ENCODE data around the gene TMEM201. TPM values are rescaled to one million over a fixed set of nuclear protein-coding genes. Genes with fewer than 3 reads are reported as not detected.

Gene TMEM201, protein sequence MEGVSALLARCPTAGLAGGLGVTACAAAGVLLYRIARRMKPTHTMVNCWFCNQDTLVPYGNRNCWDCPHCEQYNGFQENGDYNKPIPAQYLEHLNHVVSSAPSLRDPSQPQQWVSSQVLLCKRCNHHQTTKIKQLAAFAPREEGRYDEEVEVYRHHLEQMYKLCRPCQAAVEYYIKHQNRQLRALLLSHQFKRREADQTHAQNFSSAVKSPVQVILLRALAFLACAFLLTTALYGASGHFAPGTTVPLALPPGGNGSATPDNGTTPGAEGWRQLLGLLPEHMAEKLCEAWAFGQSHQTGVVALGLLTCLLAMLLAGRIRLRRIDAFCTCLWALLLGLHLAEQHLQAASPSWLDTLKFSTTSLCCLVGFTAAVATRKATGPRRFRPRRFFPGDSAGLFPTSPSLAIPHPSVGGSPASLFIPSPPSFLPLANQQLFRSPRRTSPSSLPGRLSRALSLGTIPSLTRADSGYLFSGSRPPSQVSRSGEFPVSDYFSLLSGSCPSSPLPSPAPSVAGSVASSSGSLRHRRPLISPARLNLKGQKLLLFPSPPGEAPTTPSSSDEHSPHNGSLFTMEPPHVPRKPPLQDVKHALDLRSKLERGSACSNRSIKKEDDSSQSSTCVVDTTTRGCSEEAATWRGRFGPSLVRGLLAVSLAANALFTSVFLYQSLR
- total RNA-seq, result 4.7 and 6.2 TPM in 2 replicates

GRCh38 chr1:9588551-9589143 lies at the start of gene TMEM201:
Gene TMEM201 (plus strand): TSS chr1:9588911. CDS start chr1:9588931, 20 bp downstream.

DNA sequence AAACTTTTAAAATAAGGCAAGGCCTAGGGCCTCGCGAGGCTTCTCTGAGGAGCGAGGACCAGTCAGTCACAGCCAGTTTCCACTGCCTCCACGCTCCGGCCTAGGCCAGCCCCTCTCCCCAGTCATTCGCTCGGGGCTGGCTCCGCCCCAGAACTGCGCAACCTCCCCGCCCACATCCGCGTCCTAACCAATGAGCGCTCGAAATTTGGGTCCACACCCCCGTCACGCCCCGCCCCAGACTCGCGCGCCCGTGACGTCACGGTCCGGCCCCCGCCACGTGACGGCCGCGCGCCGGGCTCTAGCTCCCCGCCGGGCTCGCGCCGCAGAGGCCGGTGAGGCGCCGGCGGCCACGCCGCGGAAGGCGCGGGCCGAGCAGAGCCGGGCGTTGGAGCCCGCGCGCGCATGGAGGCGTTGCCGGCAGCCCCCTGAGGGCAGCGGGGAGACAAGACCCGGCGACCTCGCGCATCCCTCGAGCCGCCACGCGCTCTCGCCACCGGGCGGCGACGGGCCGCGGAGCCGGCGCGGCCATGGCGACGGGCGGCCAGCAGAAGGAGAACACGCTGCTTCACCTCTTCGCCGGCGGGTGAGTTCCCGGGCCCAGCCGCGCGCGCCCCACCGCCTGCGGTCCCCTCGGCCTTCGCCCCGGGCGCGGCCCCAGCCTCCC lies 49.4 kb upstream of the TMEM201 start, which contains the start of gene SLC25A33:
SLC25A33 (plus strand) TSS at position 301 of the 664 bp plus-strand sequence; CDS start at position 528, 227 bp downstream.

GRCh38 chr1:9651565-9652378 lies 63.1 kb downstream of the TMEM201 start, which contains the start of gene PIK3CD:
Gene PIK3CD (plus strand): TSS chr1:9651731. CDS start chr1:9710456, 58,725 bp downstream.

Other genes starting within 250 kb of the TMEM201 start
- gene SLC25A33, start 49.4 kb upstream of the TMEM201 start, total RNA-seq, result 7.7 and 8.3 TPM in 2 replicates
- 6.2 and 8.9 TPM in 2 replicates for gene PIK3CD, start 62.8 kb downstream of the TMEM201 start, total RNA-seq
- gene CLSTN1, start 235.1 kb downstream of the TMEM201 start, total RNA-seq, result 77.5 and 138 TPM in 2 replicates